AG09309 (cell line): ENCODE results near the gene TRANK1.

Source experiments
- DNase-seq: peaks from one replicate; pipeline ENCODE4 v3.0.0-alpha.2; 2010; ENCODE audit warnings: low read depth
- H3K4me3 ChIP-seq: 2 replicates; pipeline ENCODE4 v1.5.1; 2011; ENCODE audit warnings: mild to moderate bottlenecking, low read depth, low read length, moderate library complexity; ENCODE audit not compliant: control insufficient read depth
- TF ChIP-seq, protein P1 (sequence below): IDR thresholded peaks from 2 replicates; pipeline ENCODE4 v1.5.1; 2011; ENCODE audit warnings: mild to moderate bottlenecking, low read depth, low read length, inconsistent platforms; ENCODE audit not compliant: insufficient read depth, control insufficient read depth; ENCODE audit errors: missing control alignments

The TRANK1 gene

GRCh38 chr3:36867810-36868209, 77.0 kb downstream of the TRANK1 start:
- TF ChIP-seq, protein P1, sequence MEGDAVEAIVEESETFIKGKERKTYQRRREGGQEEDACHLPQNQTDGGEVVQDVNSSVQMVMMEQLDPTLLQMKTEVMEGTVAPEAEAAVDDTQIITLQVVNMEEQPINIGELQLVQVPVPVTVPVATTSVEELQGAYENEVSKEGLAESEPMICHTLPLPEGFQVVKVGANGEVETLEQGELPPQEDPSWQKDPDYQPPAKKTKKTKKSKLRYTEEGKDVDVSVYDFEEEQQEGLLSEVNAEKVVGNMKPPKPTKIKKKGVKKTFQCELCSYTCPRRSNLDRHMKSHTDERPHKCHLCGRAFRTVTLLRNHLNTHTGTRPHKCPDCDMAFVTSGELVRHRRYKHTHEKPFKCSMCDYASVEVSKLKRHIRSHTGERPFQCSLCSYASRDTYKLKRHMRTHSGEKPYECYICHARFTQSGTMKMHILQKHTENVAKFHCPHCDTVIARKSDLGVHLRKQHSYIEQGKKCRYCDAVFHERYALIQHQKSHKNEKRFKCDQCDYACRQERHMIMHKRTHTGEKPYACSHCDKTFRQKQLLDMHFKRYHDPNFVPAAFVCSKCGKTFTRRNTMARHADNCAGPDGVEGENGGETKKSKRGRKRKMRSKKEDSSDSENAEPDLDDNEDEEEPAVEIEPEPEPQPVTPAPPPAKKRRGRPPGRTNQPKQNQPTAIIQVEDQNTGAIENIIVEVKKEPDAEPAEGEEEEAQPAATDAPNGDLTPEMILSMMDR, result no peak
- DNase-seq, result no peak
- no peak overlapping the region for H3K4me3 ChIP-seq

DNA sequence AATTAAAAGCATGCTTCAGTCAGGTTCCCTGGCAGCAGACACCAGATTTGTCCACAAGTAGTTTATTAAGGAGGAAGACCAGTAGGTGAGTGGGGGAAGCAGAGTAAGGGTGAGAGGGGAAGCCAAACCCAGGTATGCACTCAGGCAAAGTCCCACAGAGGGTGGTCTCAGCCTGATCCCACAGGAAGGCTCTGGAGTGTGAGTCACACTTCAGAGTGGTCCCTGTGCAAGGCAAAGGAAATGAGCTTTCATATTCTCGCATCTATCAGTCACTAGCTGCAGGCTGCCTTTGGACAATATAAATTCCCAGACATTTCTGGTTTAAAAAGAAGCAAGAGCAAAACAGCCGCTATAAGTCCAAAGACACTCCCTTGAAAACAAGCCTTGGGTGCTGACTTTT, 78.5 kb downstream of the TRANK1 start:
- TF ChIP-seq, protein P1, result no peak
- H3K4me3 ChIP-seq, result no peak overlapping the region
- no peak for DNase-seq

DNA sequence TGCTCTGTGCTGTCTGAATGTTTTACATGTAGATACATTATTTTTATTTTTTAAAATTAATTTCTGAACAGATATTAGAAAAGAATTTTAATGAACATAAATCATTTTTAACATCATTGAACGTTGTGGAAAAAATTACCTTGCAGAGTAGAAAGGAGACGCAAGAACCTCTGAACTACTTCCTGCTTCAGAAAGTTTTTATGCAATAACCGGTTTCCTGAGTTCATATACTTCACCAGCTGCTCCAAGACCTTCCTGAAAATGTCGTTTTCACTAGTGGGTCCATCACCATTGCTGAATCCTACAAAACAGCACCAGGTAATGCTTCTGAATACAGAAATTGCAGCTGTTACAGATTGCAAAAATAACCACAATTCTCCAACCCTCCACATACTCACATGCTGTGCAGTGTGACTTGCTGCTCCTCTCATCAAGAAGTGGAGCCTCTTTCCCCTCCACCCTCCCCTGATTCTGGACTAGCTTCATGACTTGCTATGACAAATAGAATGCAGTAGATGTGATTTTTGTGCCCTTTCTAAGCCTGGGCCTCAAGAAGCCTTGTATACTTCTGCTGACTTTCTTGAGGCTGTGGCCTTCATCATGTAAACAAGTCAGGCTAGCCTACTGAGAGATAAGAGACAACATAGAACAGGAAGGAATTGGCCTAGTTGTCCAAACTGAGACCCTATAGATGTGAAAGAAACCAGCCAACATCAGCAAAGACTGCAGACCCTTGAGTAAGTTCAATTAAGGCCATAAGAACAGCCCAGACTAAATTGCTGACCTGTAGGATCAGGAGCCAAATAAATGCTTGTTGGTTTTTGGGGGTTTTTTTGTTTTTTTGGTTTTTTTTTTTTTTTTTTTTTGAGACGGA, 80.4 kb downstream of the TRANK1 start:
- DNase-seq, result no peak
- TF ChIP-seq, protein P1, result no peak
- no peak overlapping the region for H3K4me3 ChIP-seq

GRCh38 chr3:36862076-36862755, 82.6 kb downstream of the TRANK1 start:
- no peak for DNase-seq
- no peak overlapping the region for H3K4me3 ChIP-seq
- TF ChIP-seq, protein P1, result no peak

DNA sequence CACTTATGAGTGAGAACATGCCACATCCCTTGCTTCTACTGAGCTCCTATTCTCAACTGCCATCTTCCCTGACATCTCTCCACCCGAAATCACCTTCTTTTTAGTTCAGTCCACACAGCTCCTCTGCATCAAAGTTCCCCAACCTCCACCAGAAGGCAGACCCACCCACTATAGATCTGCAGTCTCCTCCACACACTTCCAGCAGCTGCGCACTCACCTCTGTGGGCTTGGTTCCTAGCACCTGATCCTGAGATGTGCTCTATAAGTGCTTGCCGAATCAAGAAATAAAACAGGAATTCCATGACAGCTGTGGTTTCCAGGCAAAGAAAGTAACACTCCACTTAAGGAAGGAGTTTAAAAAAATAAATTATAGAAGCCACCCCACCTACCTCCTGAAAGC, 85.4 kb downstream of the TRANK1 start:
- TF ChIP-seq, protein P1, result no peak
- no peak for DNase-seq
- H3K4me3 ChIP-seq, result no peak overlapping the region

GRCh38 chr3:36852071-36852470, 92.8 kb downstream of the TRANK1 start:
- no peak overlapping the region for H3K4me3 ChIP-seq
- TF ChIP-seq, protein P1, result no peak
- DNase-seq, result no peak
